Suprapubic skin (tissue), 3 donors: ENCODE data around the gene LRRTM3.

Experiments
- CTCF ChIP-seq, 2 donors: fragments of 200-600 bp in 1 of 2; fragments of 450-650 bp in 1 of 2; sonication (generic) in 1 of 2; IDR thresholded peaks; one replicate each; pipeline ENCODE4 v1.5.1; 2016 to 2019; ENCODE audit warnings: antibody characterized with exemption in 2 of 2, mild to moderate bottlenecking in 1 of 2, moderate library complexity in 1 of 2
- EP300 ChIP-seq: sonication (generic); formaldehyde crosslinking; IDR thresholded peaks from one replicate; pipeline ENCODE4 v1.6.1; 2017; ENCODE audit warnings: antibody characterized with exemption
- POLR2A ChIP-seq, 2 donors: fragments of 450-650 bp; IDR thresholded peaks; one replicate each; pipeline ENCODE4 v1.6.1; 2017; ENCODE audit warnings: antibody characterized with exemption in 2 of 2, mild to moderate bottlenecking in 2 of 2, moderate library complexity in 2 of 2

GRCh38 chr10:67115972-67116371, 190.1 kb downstream of the LRRTM3 start:
- TF ChIP-seq CTCF (IDR thresholded peaks at IDR 0.05) (no peak), POLR2A (IDR thresholded peaks at IDR 0.05) (no peak), EP300 (no peak)
